GM18909 (cell line): ENCODE data around the gene HIVEP2.

ENCODE experiments used
- ATAC-seq: cut with Tn5 transposase; IDR thresholded peaks from one replicate; pipeline ENCODE4 v1.9.1; 2021; ENCODE audit warnings: mild to moderate bottlenecking; ENCODE audit not compliant: unreplicated experiment, poor library complexity

Gene HIVEP2

GRCh38 chr6:142848976-142849375 lies 96.0 kb downstream of the HIVEP2 start:
- ATAC-seq, result no peak

- ATAC-seq, result no peak
Observed at GRCh38 chr6:142848156-142848555, 96.8 kb downstream of the HIVEP2 start.

- ATAC-seq, result no peak
Observed at GRCh38 chr6:142846883-142847287, 98.1 kb downstream of the HIVEP2 start.

- ATAC-seq, result no peak
Observed at GRCh38 chr6:142846459-142846831, 98.5 kb downstream of the HIVEP2 start.

GRCh38 chr6:142845624-142846458 lies 99.1 kb downstream of the HIVEP2 start:
- ATAC-seq, result no peak

GRCh38 chr6:142845143-142845571 lies 99.8 kb downstream of the HIVEP2 start:
- ATAC-seq, result peak; percentile 45

- no peak for ATAC-seq
Observed at GRCh38 chr6:142844065-142844755, 100.8 kb downstream of the HIVEP2 start.

- ATAC-seq, result no peak
Observed at GRCh38 chr6:142843361-142843760, 101.6 kb downstream of the HIVEP2 start.

- peak; percentile 69 for ATAC-seq
Observed at GRCh38 chr6:142842418-142843261, 102.3 kb downstream of the HIVEP2 start.

- no peak for ATAC-seq
Observed at GRCh38 chr6:142841915-142842314, 103.1 kb downstream of the HIVEP2 start.

- no peak for ATAC-seq
Observed at GRCh38 chr6:142839686-142840040, 105.3 kb downstream of the HIVEP2 start.

GRCh38 chr6:142838821-142839685 lies 105.9 kb downstream of the HIVEP2 start:
- ATAC-seq, result no peak

- ATAC-seq, result no peak
Observed at GRCh38 chr6:142835787-142836535, 109.0 kb downstream of the HIVEP2 start.

GRCh38 chr6:142834853-142835252 lies 110.1 kb downstream of the HIVEP2 start:
- ATAC-seq, result no peak

GRCh38 chr6:142833798-142834197 lies 111.2 kb downstream of the HIVEP2 start:
- no peak for ATAC-seq

GRCh38 chr6:142833054-142833453 lies 111.9 kb downstream of the HIVEP2 start:
- ATAC-seq, result no peak

- no peak for ATAC-seq
Observed at GRCh38 chr6:142830807-142831206, 114.2 kb downstream of the HIVEP2 start.

GRCh38 chr6:142830116-142830710 lies 114.8 kb downstream of the HIVEP2 start:
- no peak for ATAC-seq

- no peak for ATAC-seq
Observed at GRCh38 chr6:142829556-142829955, 115.4 kb downstream of the HIVEP2 start.
